OCI-LY1 (cell line): Measurements from ENCODE around the gene GMPS.

ENCODE experiments used
- H2AFZ ChIP-seq: fragments of 200-600 bp; sonication (generic), shearing (Covaris generic); 2 replicates; pipeline ENCODE4 v1.6.0; 2014; ENCODE audit warnings: antibody characterized with exemption, mild to moderate bottlenecking, low read length
- H3F3A ChIP-seq: fragments of 200-600 bp; sonication (generic), shearing (Covaris generic); 2 replicates; pipeline ENCODE4 v1.6.0; 2014; ENCODE audit warnings: mild to moderate bottlenecking, antibody characterized with exemption, low read length, moderate library complexity; ENCODE audit not compliant: insufficient read depth
- H3K27ac ChIP-seq: fragments of 200-600 bp; sonication (generic); 2 replicates; pipeline ENCODE4 v1.5.1; 2014; ENCODE audit warnings: low read length, mixed run types, mild to moderate bottlenecking, low read depth; ENCODE audit not compliant: poor library complexity, severe bottlenecking
- H3K27me3 ChIP-seq: fragments of 200-600 bp; sonication (generic); 2 replicates; pipeline ENCODE4 v1.6.0; 2014; ENCODE audit warnings: antibody characterized with exemption, mild to moderate bottlenecking, low read length, moderate library complexity; ENCODE audit not compliant: insufficient read depth
- H3K36me3 ChIP-seq: fragments of 200-600 bp; sonication (generic); 2 replicates; pipeline ENCODE4 v1.6.1; 2014; ENCODE audit warnings: mild to moderate bottlenecking, antibody characterized with exemption, low read length, moderate library complexity, mixed read lengths; ENCODE audit not compliant: insufficient read depth
- H3K4me1 ChIP-seq: fragments of 200-600 bp; sonication (generic); 2 replicates; pipeline ENCODE4 v1.5.1; 2014; ENCODE audit warnings: mild to moderate bottlenecking, low read length, moderate library complexity; ENCODE audit not compliant: insufficient read depth, severe bottlenecking
- H3K4me2 ChIP-seq: fragments of 200-600 bp; sonication (generic), shearing (Covaris generic); 2 replicates; pipeline ENCODE4 v1.6.1; 2014; ENCODE audit warnings: low read length
- H3K4me3 ChIP-seq: fragments of 200-600 bp; sonication (generic); 2 replicates; pipeline ENCODE4 v1.5.1; 2014; ENCODE audit warnings: low read length, low read depth, mild to moderate bottlenecking, mixed read lengths; ENCODE audit not compliant: poor library complexity, severe bottlenecking
- H3K79me2 ChIP-seq: fragments of 200-600 bp; shearing (Covaris generic); 2 replicates; pipeline ENCODE4 v1.6.1; 2016; ENCODE audit warnings: mixed run types, low read length, mixed read lengths; ENCODE audit not compliant: insufficient read depth
- H3K9ac ChIP-seq: fragments of 200-600 bp; sonication (generic), shearing (Covaris generic); 2 replicates; pipeline ENCODE4 v1.6.1; 2014; ENCODE audit warnings: mild to moderate bottlenecking, low read length, mixed read lengths
- H3K9me2 ChIP-seq: fragments of 200-600 bp; sonication (generic), shearing (Covaris generic); 2 replicates; pipeline ENCODE4 v1.6.1; 2014; ENCODE audit warnings: low read depth, mild to moderate bottlenecking, low read length, mixed read lengths
- H3K9me3 ChIP-seq: fragments of 200-600 bp; shearing (Covaris generic); 2 replicates; pipeline ENCODE4 v1.6.1; 2014; ENCODE audit warnings: low read length, mixed read lengths
- H4K20me1 ChIP-seq: fragments of 200-600 bp; sonication (generic), shearing (Covaris generic); 2 replicates; pipeline ENCODE4 v1.6.0; 2016; ENCODE audit warnings: mild to moderate bottlenecking, low read length; ENCODE audit not compliant: insufficient read depth
- EZH2 ChIP-seq: fragments of 200-600 bp; sonication (generic), shearing (Covaris generic); IDR thresholded peaks from 2 replicates; pipeline ENCODE4 v1.8.0; 2017; ENCODE audit warnings: borderline replicate concordance, mixed run types, mild to moderate bottlenecking, antibody characterized with exemption, low read length, moderate library complexity, mixed read lengths
- TF ChIP-seq, protein P1 (sequence below): fragments of 200-600 bp; sonication (generic), shearing (Covaris generic); IDR thresholded peaks from 2 replicates; pipeline ENCODE4 v1.5.1; 2017; ENCODE audit warnings: mild to moderate bottlenecking, antibody characterized with exemption, low read length, moderate library complexity, mixed read lengths

Gene GMPS

DNA sequence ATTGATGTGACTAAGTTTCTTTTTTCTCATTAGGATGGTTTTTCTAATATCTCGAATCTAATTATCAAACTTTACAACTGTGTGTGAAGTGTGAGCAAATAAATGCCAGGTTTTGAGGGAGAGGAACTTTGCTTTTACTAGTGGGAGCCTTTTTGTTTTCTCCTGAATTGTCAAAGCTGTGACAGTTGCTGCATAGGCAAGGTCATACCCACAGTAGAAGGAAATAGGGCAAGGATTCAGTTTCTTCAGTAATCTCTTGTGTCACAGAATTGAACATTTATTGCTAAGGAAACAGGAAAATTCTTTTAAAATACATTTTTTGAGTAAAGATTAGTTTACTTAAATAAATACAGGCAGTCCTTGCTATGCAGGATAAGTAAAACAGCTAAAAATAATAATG is 19.5 kb downstream of the GMPS start:
- no peak for TF ChIP-seq EZH2
- TF ChIP-seq, protein P1, sequence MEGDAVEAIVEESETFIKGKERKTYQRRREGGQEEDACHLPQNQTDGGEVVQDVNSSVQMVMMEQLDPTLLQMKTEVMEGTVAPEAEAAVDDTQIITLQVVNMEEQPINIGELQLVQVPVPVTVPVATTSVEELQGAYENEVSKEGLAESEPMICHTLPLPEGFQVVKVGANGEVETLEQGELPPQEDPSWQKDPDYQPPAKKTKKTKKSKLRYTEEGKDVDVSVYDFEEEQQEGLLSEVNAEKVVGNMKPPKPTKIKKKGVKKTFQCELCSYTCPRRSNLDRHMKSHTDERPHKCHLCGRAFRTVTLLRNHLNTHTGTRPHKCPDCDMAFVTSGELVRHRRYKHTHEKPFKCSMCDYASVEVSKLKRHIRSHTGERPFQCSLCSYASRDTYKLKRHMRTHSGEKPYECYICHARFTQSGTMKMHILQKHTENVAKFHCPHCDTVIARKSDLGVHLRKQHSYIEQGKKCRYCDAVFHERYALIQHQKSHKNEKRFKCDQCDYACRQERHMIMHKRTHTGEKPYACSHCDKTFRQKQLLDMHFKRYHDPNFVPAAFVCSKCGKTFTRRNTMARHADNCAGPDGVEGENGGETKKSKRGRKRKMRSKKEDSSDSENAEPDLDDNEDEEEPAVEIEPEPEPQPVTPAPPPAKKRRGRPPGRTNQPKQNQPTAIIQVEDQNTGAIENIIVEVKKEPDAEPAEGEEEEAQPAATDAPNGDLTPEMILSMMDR = no peak
- Histone ChIP-seq H3K4me3 (no peak overlapping the region), H3K27me3 (no peaks in the 10 kb centered on the region), H4K20me1 (no peaks in the 10 kb centered on the region; the same call in 1 of the 2 replicates), H3K9me3 (no peaks in the 10 kb centered on the region), H3K9me2 (no peaks in the 10 kb centered on the region), H3K27ac (no peak overlapping the region), H3K4me1 (peaks cover 23% of the 10 kb centered on the region), H3K79me2 (peaks cover 91% of the 10 kb centered on the region), H3K9ac (no peak overlapping the region), H3K36me3 (peaks cover 28% of the 10 kb centered on the region), H2AFZ (no peak overlapping the region), H3K4me2 (no peak overlapping the region), H3F3A (no peaks in the 10 kb centered on the region)

DNA sequence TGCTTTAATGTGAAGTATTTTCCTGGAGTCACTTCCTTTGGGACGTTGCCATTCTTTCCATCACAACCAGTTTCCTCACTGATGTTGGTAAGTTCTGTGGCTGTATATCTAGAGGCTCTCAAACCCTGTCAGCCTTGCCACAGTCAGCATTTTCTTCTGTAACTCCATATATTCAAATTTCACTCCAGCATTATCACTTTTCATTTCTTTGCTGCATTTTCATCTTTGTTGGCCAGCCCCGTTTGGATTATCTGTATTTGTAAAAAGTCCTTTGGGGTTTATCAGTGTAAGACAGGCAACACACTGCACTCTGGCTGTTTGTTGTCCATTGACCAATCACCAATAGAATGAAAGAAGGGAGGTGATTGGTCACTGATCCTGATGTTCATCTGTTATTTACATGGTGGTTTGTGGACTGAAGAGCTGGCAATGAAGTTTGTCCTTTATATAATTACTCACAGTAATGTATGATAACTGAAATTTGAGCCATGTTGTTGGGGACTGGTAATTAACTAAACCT is 20.3 kb downstream of the GMPS start:
- Histone ChIP-seq H3K27me3 (no peaks in the 10 kb centered on the region), H3K4me2 (no peak overlapping the region), H3K9me3 (no peaks in the 10 kb centered on the region), H3K79me2 (peaks cover 83% of the 10 kb centered on the region), H3K36me3 (peaks cover 36% of the 10 kb centered on the region), H2AFZ (no peak overlapping the region), H3K9ac (no peak overlapping the region), H3K4me1 (peaks cover 15% of the 10 kb centered on the region), H3K27ac (no peak overlapping the region), H3F3A (no peaks in the 10 kb centered on the region), H4K20me1 (no peaks in the 10 kb centered on the region; the same call in 1 of the 2 replicates), H3K4me3 (no peak overlapping the region), H3K9me2 (no peaks in the 10 kb centered on the region)
- no peak for TF ChIP-seq EZH2
- TF ChIP-seq, protein P1 = no peak

DNA sequence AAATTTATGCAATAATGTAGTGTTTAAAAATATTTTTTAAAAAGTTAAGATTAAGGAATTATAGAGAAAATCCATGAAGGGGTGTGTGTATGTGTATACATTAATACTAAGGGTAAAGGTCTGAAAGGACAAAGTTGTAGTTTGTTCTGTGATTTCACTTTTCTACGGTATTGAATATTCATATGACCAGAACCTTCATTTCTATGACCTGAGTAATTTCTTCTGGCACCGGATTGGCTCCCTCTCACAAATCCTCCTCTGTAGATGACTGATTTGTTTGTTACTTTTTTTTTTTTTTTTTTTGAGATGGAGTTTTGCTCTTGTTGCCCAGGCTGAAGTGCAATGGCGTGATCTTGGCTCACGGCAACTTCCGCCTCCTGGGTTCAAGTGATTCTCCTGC is 20.9 kb downstream of the GMPS start:
- no peak overlapping the region for H3K9ac ChIP-seq
- no peak overlapping the region for H3K27ac ChIP-seq
- peaks cover 40% of the 10 kb centered on the region for H3K36me3 ChIP-seq
- peaks cover 77% of the 10 kb centered on the region for H3K79me2 ChIP-seq
- no peak overlapping the region for H3K4me3 ChIP-seq
- H4K20me1 ChIP-seq = no peaks in the 10 kb centered on the region; the same call in 1 of the 2 replicates
- H3K9me2 ChIP-seq = no peaks in the 10 kb centered on the region
- no peaks in the 10 kb centered on the region for H3K27me3 ChIP-seq
- no peaks in the 10 kb centered on the region for H3K9me3 ChIP-seq
- H3K4me1 ChIP-seq = peaks cover 11% of the 10 kb centered on the region
- no peak overlapping the region for H3K4me2 ChIP-seq
- TF ChIP-seq, protein P1 = no peak
- no peak for TF ChIP-seq EZH2
- H2AFZ ChIP-seq = no peak overlapping the region
- H3F3A ChIP-seq = no peaks in the 10 kb centered on the region
